GM18870 (cell line): Measurements from ENCODE around the gene CLSTN2.

ENCODE experiments used
- ATAC-seq: cut with Tn5 transposase; IDR thresholded peaks from one replicate; pipeline ENCODE4 v1.9.1; 2021; ENCODE audit warnings: moderate library complexity; ENCODE audit not compliant: unreplicated experiment

The CLSTN2 gene

GRCh38 chr3:140051019-140051957 lies 116.3 kb downstream of the CLSTN2 start:
- no peak for ATAC-seq

GRCh38 chr3:140052771-140053702 lies 118.1 kb downstream of the CLSTN2 start:
- ATAC-seq: no peak

- no peak for ATAC-seq
Measured at GRCh38 chr3:140053794-140054193, 118.8 kb downstream of the CLSTN2 start.

GRCh38 chr3:140055092-140055791 lies 120.3 kb downstream of the CLSTN2 start:
- no peak for ATAC-seq

- ATAC-seq: no peak
Measured at GRCh38 chr3:140056047-140056446, 121.1 kb downstream of the CLSTN2 start.

- ATAC-seq: no peak
Measured at GRCh38 chr3:140061211-140061610, 126.2 kb downstream of the CLSTN2 start.

- ATAC-seq: no peak
Measured at GRCh38 chr3:140062461-140062860, 127.5 kb downstream of the CLSTN2 start.

GRCh38 chr3:140067487-140067886 lies 132.5 kb downstream of the CLSTN2 start:
- ATAC-seq: no peak

GRCh38 chr3:140068494-140069017 lies 133.6 kb downstream of the CLSTN2 start:
- no peak for ATAC-seq

GRCh38 chr3:140073278-140074045 lies 138.5 kb downstream of the CLSTN2 start:
- ATAC-seq: no peak

- no peak for ATAC-seq
Measured at GRCh38 chr3:140076552-140076951, 141.6 kb downstream of the CLSTN2 start.

GRCh38 chr3:140077406-140077805 lies 142.4 kb downstream of the CLSTN2 start:
- no peak for ATAC-seq

GRCh38 chr3:140078343-140078742 lies 143.4 kb downstream of the CLSTN2 start:
- ATAC-seq: no peak

GRCh38 chr3:140078940-140079339 lies 144.0 kb downstream of the CLSTN2 start:
- no peak for ATAC-seq

- ATAC-seq: no peak
Measured at GRCh38 chr3:140081887-140082286, 146.9 kb downstream of the CLSTN2 start.

- ATAC-seq: no peak
Measured at GRCh38 chr3:140085001-140085400, 150.0 kb downstream of the CLSTN2 start.

GRCh38 chr3:140086642-140087041 lies 151.7 kb downstream of the CLSTN2 start:
- no peak for ATAC-seq

GRCh38 chr3:140088058-140088457 lies 153.1 kb downstream of the CLSTN2 start:
- no peak for ATAC-seq

GRCh38 chr3:140088513-140088912 lies 153.5 kb downstream of the CLSTN2 start:
- no peak for ATAC-seq
